ENCODE results near the gene NPFFR1.
"Not testable (repeated sequence)": the region's sequence is repeated elsewhere in the genome, so short reads cannot be mapped to it uniquely, and the experiment has no call there.

NPFFR1 gene

DNA sequence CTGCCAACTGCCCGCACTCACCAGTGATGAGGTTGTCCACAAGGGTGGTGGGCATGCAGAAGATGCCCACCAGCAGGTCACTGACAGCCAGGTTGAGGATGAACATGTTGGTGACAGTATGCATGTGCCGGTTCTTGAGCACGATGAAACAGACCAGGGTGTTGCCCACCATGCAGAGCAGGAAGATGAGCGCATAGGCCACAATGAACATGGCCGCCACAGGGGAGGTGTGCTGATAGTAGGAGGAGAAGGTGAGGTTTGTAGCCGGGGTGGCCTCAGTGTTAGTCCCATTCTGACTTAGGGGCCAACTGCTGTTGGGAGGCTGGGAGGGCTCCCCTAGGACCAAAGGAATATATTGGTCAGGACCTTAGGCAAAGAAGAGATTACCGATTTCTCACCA lies 17.7 kb downstream of the NPFFR1 start:
- Histone ChIP-seq H2AFZ (no peak overlapping the region), H3K9ac (no peak overlapping the region), H3K79me2 (no peaks in the 10 kb centered on the region), H3K27me3 (ENCODE audit: control insufficient read depth, insufficient read depth, low read length) (no peaks in the 10 kb centered on the region), H3K4me1 (no peaks in the 10 kb centered on the region), H3K27ac (no peak overlapping the region), H3K9me3 (ENCODE audit: control insufficient read depth, low read length) (no peaks in the 10 kb centered on the region), H3K4me3 (ENCODE audit: low read depth, low read length) (no peak overlapping the region), H3K36me3 (ENCODE audit: control insufficient read depth, insufficient read depth, low read length) (no peaks in the 10 kb centered on the region), H3K4me2 (ENCODE audit: low read length) (no peak overlapping the region)
- TF ChIP-seq, protein P1, sequence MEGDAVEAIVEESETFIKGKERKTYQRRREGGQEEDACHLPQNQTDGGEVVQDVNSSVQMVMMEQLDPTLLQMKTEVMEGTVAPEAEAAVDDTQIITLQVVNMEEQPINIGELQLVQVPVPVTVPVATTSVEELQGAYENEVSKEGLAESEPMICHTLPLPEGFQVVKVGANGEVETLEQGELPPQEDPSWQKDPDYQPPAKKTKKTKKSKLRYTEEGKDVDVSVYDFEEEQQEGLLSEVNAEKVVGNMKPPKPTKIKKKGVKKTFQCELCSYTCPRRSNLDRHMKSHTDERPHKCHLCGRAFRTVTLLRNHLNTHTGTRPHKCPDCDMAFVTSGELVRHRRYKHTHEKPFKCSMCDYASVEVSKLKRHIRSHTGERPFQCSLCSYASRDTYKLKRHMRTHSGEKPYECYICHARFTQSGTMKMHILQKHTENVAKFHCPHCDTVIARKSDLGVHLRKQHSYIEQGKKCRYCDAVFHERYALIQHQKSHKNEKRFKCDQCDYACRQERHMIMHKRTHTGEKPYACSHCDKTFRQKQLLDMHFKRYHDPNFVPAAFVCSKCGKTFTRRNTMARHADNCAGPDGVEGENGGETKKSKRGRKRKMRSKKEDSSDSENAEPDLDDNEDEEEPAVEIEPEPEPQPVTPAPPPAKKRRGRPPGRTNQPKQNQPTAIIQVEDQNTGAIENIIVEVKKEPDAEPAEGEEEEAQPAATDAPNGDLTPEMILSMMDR (IDR thresholded peaks at IDR 0.05): no peak

DNA sequence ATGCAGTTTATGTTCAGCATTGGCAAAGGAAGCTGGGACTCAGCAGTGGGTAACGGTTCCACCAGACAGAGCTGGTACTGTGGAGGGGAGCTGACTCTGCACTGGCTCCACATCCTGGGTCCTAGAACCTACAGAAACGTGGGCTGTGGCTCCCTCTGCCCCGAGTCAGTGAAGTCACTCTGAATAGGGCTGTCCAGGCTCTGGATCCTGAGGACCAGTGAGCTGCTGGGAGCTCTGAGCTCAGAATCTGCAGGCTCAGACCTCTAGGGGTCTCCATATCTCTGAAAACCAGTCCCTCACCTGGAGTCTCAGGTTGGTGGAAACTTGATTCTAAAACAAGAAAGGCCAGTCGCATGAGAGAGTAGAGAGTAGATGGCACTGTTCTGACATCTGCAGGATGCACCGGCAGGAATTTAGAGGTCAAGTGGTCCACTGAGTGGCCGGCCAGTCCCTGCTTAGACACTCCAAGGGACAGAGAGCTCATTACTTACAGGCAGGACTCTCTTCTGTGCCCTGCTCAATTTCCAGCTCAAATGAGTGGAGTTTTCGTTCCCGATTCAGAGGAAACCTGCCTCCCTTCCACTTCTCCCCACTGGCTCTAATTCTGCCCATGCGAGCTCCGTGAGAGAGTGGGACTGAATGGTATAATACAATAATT lies 18.6 kb downstream of the NPFFR1 start:
- Histone ChIP-seq H3K27me3 (ENCODE audit: control insufficient read depth, insufficient read depth, low read length) (no peaks in the 10 kb centered on the region), H3K27ac (no peak overlapping the region), H3K9ac (no peak overlapping the region), H3K4me3 (ENCODE audit: low read depth, low read length) (no peak overlapping the region), H3K4me2 (ENCODE audit: low read length) (no peak overlapping the region), H3K9me3 (ENCODE audit: control insufficient read depth, low read length) (no peaks in the 10 kb centered on the region), H3K36me3 (ENCODE audit: control insufficient read depth, insufficient read depth, low read length) (no peaks in the 10 kb centered on the region), H3K4me1 (no peaks in the 10 kb centered on the region), H2AFZ (no peak overlapping the region), H3K79me2 (no peaks in the 10 kb centered on the region)
- TF ChIP-seq, protein P1 (IDR thresholded peaks at IDR 0.05): no peak

DNA sequence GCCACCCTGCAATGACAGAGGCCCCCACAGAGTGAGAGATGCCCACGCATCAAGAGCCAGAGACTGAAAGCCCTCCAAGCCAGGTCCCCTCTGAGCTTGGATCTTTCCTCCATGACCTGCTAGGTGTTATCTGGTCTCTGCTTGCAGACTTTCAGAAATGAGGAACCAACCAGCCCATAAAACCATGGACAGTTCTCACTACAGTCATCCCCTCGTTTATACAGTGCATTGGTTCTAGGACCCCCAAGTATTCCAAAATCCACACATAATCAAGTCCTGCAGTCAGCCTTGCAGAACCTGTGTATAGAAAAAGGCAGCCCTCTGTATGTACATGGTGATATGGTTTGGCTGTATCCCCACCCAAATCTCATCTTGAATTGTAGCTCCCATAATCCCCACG lies 23.1 kb downstream of the NPFFR1 start:
- Histone ChIP-seq H3K36me3 (ENCODE audit: control insufficient read depth, insufficient read depth, low read length) (no peaks in the 10 kb centered on the region), H3K9me3 (ENCODE audit: control insufficient read depth, low read length) (no peaks in the 10 kb centered on the region), H3K4me3 (ENCODE audit: low read depth, low read length) (no peak overlapping the region), H3K4me1 (no peaks in the 10 kb centered on the region), H3K9ac (no peak overlapping the region), H3K27me3 (ENCODE audit: control insufficient read depth, insufficient read depth, low read length) (no peaks in the 10 kb centered on the region), H2AFZ (no peak overlapping the region), H3K79me2 (no peaks in the 10 kb centered on the region), H3K4me2 (ENCODE audit: low read length) (no peak overlapping the region), H3K27ac (no peak overlapping the region)
- TF ChIP-seq, protein P1 (IDR thresholded peaks at IDR 0.05): no peak

DNA sequence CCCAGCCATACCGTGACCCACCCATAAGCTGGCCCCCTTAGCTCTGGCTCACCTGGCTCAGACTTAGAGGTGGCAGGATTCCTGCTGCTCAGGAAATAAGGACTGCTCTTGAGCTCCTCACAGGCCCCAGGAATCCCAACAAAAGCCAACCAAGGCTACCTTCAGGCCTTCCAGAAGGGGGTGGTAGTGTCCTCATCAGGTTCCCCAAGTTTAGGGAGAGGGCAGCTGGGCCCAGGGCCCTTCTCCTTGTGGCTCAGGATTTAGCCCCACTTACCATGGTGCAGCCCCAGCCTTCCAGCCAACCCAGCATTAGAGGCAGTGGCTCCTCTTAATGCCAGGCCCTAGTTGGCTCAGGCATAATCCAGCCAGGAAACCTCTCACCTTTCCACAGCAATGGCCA lies 23.5 kb downstream of the NPFFR1 start:
- Histone ChIP-seq H3K9me3 (ENCODE audit: control insufficient read depth, low read length) (no peaks in the 10 kb centered on the region), H3K27ac (no peak overlapping the region), H3K79me2 (no peaks in the 10 kb centered on the region), H3K27me3 (ENCODE audit: control insufficient read depth, insufficient read depth, low read length) (no peaks in the 10 kb centered on the region), H3K4me2 (ENCODE audit: low read length) (no peak overlapping the region), H3K4me3 (ENCODE audit: low read depth, low read length) (no peak overlapping the region), H3K9ac (no peak overlapping the region), H2AFZ (no peak overlapping the region), H3K36me3 (ENCODE audit: control insufficient read depth, insufficient read depth, low read length) (no peaks in the 10 kb centered on the region), H3K4me1 (no peaks in the 10 kb centered on the region)
- TF ChIP-seq, protein P1 (IDR thresholded peaks at IDR 0.05): no peak

DNA sequence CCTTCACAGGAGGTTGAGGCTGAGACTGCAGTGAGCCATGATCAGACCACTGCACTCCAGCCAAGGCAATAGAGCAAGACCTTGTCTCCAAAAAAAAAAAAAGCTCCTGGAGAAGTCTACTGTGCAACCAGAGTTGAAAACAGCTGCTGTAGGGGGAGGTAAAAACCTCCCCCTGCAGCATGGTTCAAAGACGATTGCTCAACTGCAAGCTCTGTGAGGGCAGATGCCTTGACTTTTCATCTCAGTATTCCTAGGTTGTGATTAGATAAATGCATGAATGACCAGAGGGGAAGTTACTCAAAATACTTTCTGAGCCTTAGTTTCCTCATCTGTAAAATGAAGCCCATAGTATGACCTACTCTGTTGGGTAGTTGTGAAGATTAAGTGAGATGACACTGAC lies 25.6 kb downstream of the NPFFR1 start:
- TF ChIP-seq, protein P1 (IDR thresholded peaks at IDR 0.05): no peak
- Histone ChIP-seq H3K4me2 (ENCODE audit: low read length) (no peak overlapping the region), H3K79me2 (no peaks in the 10 kb centered on the region), H3K27me3 (ENCODE audit: control insufficient read depth, insufficient read depth, low read length) (no peaks in the 10 kb centered on the region), H3K9me3 (ENCODE audit: control insufficient read depth, low read length) (no peaks in the 10 kb centered on the region), H3K4me3 (ENCODE audit: low read depth, low read length) (no peak overlapping the region), H3K9ac (no peak overlapping the region), H3K36me3 (ENCODE audit: control insufficient read depth, insufficient read depth, low read length) (no peaks in the 10 kb centered on the region), H3K27ac (no peak overlapping the region), H2AFZ (no peak overlapping the region), H3K4me1 (no peaks in the 10 kb centered on the region)

DNA sequence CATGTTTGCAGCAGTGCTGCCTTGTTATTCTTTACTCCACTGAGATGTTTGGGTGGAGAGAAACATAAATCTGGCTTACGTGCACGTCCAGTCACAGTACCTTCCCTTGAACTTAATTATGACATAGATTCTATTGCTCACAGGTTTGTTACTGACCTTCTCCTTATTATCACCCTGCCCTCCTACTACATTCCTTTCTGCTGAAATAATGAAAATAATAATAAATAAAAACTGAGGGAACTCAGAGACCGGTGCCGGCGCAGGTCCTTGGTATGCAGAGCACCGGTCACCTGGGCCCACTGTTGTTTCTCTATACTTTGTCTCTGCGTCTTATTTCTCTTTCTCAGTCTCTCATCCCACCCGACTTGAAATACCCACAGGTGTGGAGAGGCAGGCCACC lies 26.0 kb downstream of the NPFFR1 start:
- not testable (repeated sequence) for H3K4me3 ChIP-seq (ENCODE audit: low read depth, low read length); H3K9ac ChIP-seq; H3K27ac ChIP-seq; H3K79me2 ChIP-seq; H3K4me2 ChIP-seq (ENCODE audit: low read length); H3K9me3 ChIP-seq (ENCODE audit: control insufficient read depth, low read length); H3K36me3 ChIP-seq (ENCODE audit: control insufficient read depth, insufficient read depth, low read length); H3K27me3 ChIP-seq (ENCODE audit: control insufficient read depth, insufficient read depth, low read length); H3K4me1 ChIP-seq; H2AFZ ChIP-seq
